A673 (cell line): ENCODE measurements around the gene NPAS2. TPM values are rescaled to one million over a fixed set of nuclear protein-coding genes. Genes with fewer than 3 reads are reported as not detected.

Experiments used
- BruUV-seq: library from RNA; stranded (reverse); fragments of 400-500 nt; replicated peaks from 2 replicates; lab custom pipeline; 2021; lab: Mats Ljungman, UMichigan
- CTCF ChIA-PET: fragments of 300-600 bp; sonication (Branson Sonifier 250); formaldehyde crosslinking; loops from one replicate; lab custom pipeline; 2022; ENCODE audit warnings: antibody characterized with exemption; lab: Charles Lee
- POLR2A ChIA-PET: fragments of 300-600 bp; sonication (Branson Sonifier 250); formaldehyde crosslinking; loops from one replicate; lab custom pipeline; 2022; ENCODE audit warnings: antibody characterized with exemption; ENCODE audit not compliant: low non-redundant PET; lab: Charles Lee
- DNase-seq: peaks from one replicate; pipeline ENCODE4 v3.0.0-alpha.2; 2015; ENCODE audit warnings: low spot score
- H3K27ac ChIP-seq: fragments of 200-600 bp; sonication (generic); 2 replicates; pipeline ENCODE4 v1.5.1; 2016; ENCODE audit warnings: mixed run types, low read depth, mild to moderate bottlenecking, mixed read lengths, antibody characterized with exemption, low read length; ENCODE audit not compliant: poor library complexity, severe bottlenecking
- H3K27me3 ChIP-seq: fragments of 200-600 bp; sonication (generic); replicated peaks from 2 replicates; pipeline ENCODE4 v1.6.1; 2017; ENCODE audit warnings: mixed run types, low read depth, mild to moderate bottlenecking, mixed read lengths, antibody characterized with exemption, low read length; ENCODE audit not compliant: insufficient read depth, poor library complexity
- H3K36me3 ChIP-seq: fragments of 200-600 bp; sonication (generic); 2 replicates; pipeline ENCODE4 v1.6.1; 2016; ENCODE audit warnings: mixed run types, mild to moderate bottlenecking, mixed read lengths, antibody characterized with exemption, low read length; ENCODE audit not compliant: insufficient read depth, poor library complexity, severe bottlenecking
- H3K4me1 ChIP-seq: fragments of 200-600 bp; sonication (generic); 2 replicates; pipeline ENCODE4 v1.6.1; 2017; ENCODE audit warnings: mixed run types, mild to moderate bottlenecking, mixed read lengths, antibody characterized with exemption, low read length; ENCODE audit not compliant: insufficient read depth, poor library complexity, severe bottlenecking
- H3K4me3 ChIP-seq: fragments of 200-600 bp; sonication (generic); 2 replicates; pipeline ENCODE4 v1.5.1; 2016; ENCODE audit warnings: low read depth, mixed run types, mild to moderate bottlenecking, mixed read lengths, low read length; ENCODE audit not compliant: poor library complexity, severe bottlenecking
- H3K9me3 ChIP-seq: fragments of 200-600 bp; sonication (generic); 2 replicates; pipeline ENCODE4 v1.6.1; 2016; ENCODE audit warnings: mixed run types, low read depth, mild to moderate bottlenecking, mixed read lengths, antibody characterized with exemption, low read length; ENCODE audit not compliant: poor library complexity, severe bottlenecking
- EZH2 ChIP-seq: fragments of 200-600 bp; sonication (generic); IDR thresholded peaks from 2 replicates; pipeline ENCODE4 v1.6.1; 2017; ENCODE audit warnings: borderline replicate concordance, low read depth, mild to moderate bottlenecking, mixed read lengths, antibody characterized with exemption, low read length; ENCODE audit not compliant: poor library complexity, severe bottlenecking
- intact Hi-C: fragments of 100-400 bp; cut with micrococcal nuclease; formaldehyde crosslinking; loops from one replicate; pipeline ENCODE4 v1.10.0; 2022; ENCODE audit not compliant: unreplicated experiment
- total RNA-seq: library from RNA; stranded (reverse); gene quantifications from 2 replicates; pipeline ENCODE4 v1.2.3, GENCODE V29; 2021
- TF ChIP-seq, protein P1 (sequence below): fragments of 300-800, 200-600 bp; sonication (generic); conservative IDR thresholded peaks from 2 replicates; pipeline ENCODE4 v1.5.1; 2017; ENCODE audit warnings: low read depth, mild to moderate bottlenecking, antibody characterized with exemption, low read length, moderate library complexity, mixed read lengths

Gene NPAS2
- total RNA-seq, 1 experiment from 2014 or later, result 9.4 TPM

DNA sequence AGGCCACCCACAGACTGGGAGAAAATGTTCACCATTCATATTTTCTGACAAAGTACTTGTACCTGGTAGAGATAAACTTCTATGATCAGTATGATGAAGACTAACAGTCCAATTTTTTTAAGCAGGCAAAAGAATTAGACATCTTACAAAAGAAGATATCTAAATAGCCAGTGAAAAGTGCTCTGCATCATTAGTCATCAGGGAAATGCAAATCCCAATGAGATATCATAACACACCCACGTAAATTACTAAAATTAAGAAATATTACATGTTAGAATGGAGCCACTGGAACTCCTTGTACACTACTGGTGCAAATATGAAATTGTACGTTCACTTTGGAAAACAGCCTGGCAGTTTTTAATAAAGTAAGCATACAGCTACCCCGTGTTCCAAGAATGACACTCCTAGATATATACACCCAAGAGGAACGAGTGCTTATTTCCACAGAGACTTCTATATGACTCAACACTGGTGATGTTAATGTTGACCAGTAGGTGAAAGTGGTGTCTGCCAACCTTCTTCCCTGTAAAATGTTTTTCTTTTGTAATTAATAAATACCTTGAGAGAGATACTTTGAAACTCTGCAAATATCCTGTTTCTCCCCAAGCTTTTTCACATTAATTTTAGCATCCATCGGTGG, 80.3 kb downstream of the NPAS2 start:
- no peak overlapping the region for H3K4me3 ChIP-seq
- ChIA-PET CTCF (no interaction called here), POLR2A (no interaction called here)
- H3K9me3 ChIP-seq, result peaks cover 4% of the 10 kb centered on the region
- intact Hi-C loops, result no loop called here
- peaks cover 37% of the 10 kb centered on the region for H3K4me1 ChIP-seq
- no peaks in the 10 kb centered on the region for H3K27me3 ChIP-seq
- no TSS peak for BruUV-seq
- no peak overlapping the region for H3K27ac ChIP-seq
- TF ChIP-seq, protein P1, sequence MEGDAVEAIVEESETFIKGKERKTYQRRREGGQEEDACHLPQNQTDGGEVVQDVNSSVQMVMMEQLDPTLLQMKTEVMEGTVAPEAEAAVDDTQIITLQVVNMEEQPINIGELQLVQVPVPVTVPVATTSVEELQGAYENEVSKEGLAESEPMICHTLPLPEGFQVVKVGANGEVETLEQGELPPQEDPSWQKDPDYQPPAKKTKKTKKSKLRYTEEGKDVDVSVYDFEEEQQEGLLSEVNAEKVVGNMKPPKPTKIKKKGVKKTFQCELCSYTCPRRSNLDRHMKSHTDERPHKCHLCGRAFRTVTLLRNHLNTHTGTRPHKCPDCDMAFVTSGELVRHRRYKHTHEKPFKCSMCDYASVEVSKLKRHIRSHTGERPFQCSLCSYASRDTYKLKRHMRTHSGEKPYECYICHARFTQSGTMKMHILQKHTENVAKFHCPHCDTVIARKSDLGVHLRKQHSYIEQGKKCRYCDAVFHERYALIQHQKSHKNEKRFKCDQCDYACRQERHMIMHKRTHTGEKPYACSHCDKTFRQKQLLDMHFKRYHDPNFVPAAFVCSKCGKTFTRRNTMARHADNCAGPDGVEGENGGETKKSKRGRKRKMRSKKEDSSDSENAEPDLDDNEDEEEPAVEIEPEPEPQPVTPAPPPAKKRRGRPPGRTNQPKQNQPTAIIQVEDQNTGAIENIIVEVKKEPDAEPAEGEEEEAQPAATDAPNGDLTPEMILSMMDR, result no peak
- TF ChIP-seq EZH2, result no peak
- no peak for DNase-seq
- H3K36me3 ChIP-seq, result no peaks in the 10 kb centered on the region

DNA sequence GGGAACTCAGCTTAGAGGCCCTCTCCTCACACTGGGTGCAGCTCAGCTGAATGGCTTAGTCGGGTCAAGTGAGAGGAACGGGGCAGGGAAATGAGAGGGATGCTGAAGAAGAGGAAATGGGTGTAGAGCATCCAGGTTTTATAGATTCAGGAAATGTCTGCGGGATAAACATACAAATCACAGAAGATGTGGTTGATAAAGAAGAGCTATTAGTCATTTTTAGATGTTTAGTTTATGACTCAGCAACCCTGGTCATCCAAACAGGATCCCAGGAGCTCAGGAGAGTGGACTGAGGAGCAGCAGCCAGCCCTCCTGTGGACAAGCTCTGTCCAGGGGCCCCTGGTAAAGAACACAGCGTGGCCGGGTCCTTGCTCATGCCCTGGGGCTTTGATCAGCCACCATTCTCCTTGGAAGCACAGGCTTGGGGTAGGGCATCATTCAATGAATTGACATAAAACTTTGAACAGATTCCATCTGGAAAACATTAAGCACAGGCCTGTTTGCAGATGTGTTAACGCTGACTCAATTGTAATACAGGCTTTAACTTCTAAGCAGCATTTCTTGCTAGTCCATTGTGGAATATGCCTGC, 83.0 kb downstream of the NPAS2 start:
- peaks cover 4% of the 10 kb centered on the region for H3K9me3 ChIP-seq
- no TSS peak for BruUV-seq
- H3K27me3 ChIP-seq, result no peaks in the 10 kb centered on the region
- H3K4me3 ChIP-seq, result no peak overlapping the region
- TF ChIP-seq EZH2, result no peak
- TF ChIP-seq, protein P1, result no peak
- DNase-seq, result peak; percentile 82
- POLR2A ChIA-PET, result no interaction called here
- H3K4me1 ChIP-seq, result peaks cover 25% of the 10 kb centered on the region
- no peaks in the 10 kb centered on the region for H3K36me3 ChIP-seq
- intact Hi-C loops, result no loop called here
- H3K27ac ChIP-seq, result peak overlapping the region; percentile 79
- CTCF ChIA-PET, result no interaction called here

DNA sequence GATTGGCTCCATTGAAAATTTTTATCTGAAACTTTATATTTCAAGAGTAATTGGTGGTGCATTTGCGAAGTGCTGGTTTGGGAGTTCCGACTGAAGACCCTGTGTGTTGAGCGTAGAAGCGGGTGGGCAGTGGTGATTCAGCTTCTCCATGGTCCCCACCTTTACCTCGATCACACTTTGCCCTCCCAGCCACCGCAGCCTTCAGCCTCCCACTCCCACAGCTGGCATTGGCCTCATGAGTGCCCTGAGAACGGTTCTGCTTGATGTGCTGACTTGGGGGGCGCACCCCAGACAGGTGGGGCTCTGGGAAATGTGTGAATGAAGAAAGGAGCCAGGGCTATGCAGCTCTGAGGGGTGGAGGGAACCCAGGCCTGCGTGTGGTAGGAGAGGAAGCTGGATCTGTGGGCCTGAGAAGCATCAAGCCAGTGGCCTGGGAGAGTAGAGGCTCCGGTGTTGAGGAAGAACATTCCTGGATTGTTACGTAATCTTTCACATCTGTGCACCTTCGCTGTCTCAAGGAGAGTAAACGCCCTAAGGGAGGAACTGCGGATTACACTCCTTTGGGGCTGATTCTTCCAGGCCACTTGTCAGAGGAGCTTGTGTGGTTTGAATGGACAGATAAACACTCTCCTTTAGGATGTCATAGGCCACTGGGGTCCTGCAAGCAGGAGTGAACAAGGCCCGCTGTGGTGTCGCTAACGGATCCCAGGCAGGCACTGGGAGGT, 83.8 kb downstream of the NPAS2 start:
- no peak for DNase-seq
- H3K27ac ChIP-seq, result peak overlapping the region; percentile 79
- POLR2A ChIA-PET, result no interaction called here

More for the DNA sequence above, 83.8 kb downstream of the NPAS2 start:
- peaks cover 4% of the 10 kb centered on the region for H3K9me3 ChIP-seq
- no peak for TF ChIP-seq EZH2
- TF ChIP-seq, protein P1, result no peak
- H3K27me3 ChIP-seq, result no peaks in the 10 kb centered on the region
- intact Hi-C loops, result no loop called here
- H3K4me3 ChIP-seq, result no peak overlapping the region
- no TSS peak for BruUV-seq
- peaks cover 30% of the 10 kb centered on the region for H3K4me1 ChIP-seq
- H3K36me3 ChIP-seq, result no peaks in the 10 kb centered on the region
- CTCF ChIA-PET, result no interaction called here
